ENCODE results near the gene F2RL3. TPM values are rescaled to one million over a fixed set of nuclear protein-coding genes. Genes with fewer than 3 reads are reported as not detected.

Gene F2RL3
- total RNA-seq, 1 experiment from 2014 or later = not detected

DNA sequence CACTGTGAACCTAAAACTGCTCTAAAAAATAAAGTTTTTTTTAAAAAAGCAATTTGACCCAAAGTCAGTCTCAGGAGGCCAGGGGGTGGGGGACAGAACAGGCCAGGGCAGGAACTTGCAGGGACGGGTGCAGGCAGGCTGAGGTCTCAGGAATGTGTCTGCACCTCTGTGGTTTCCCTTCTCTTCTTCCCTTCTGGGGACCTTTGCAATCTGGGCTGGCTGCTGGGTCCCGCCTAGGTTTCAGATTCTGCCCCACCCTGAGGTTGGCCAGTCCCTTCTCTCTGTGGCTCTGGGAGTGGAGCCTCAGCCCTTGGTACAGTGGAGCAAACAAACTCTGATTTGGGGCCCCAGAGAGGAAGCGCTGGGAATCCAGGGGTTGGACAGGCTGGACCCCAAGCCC, 5.3 kb upstream of the F2RL3 start:
- BruUV-seq (replicated peaks) = no TSS peak
- Histone ChIP-seq H3K27me3 (ENCODE audit: control insufficient read depth, insufficient read depth, low read length) (no peaks in the 10 kb centered on the region), H3K9me3 (ENCODE audit: control insufficient read depth, insufficient read depth, low read depth, low read length) (peaks cover 6% of the 10 kb centered on the region; the same call in 1 of the 2 replicates), H3K27ac (ENCODE audit: low read length) (no peak overlapping the region), H3K36me3 (ENCODE audit: control insufficient read depth, insufficient read depth, low read length) (no peaks in the 10 kb centered on the region), H3K4me3 (ENCODE audit: low read depth in 2 of 2, low read length in 2 of 2) (no peak overlapping the region), H3K4me1 (ENCODE audit: control insufficient read depth, insufficient read depth, low read length) (no peaks in the 10 kb centered on the region)
- ATAC-seq (no peak), DNase-seq (ENCODE audit: low read depth, low spot score) (no peak)
- intact Hi-C loops (cut with micrococcal nuclease; ENCODE audit: unreplicated experiment) (no loop called here), in situ Hi-C loops (cut with HindIII; ENCODE audit: low pct_unique_long_range_greater_than_20kb, low sequenced_read_pairs) (no loop called here)
- ChIA-PET CTCF (no interaction called here), POLR2A (no interaction called here)
- TF ChIP-seq CTCF (IDR thresholded peaks at IDR 0.05) = no peak
- TF ChIP-seq TCF7L2 (IDR thresholded peaks at IDR 0.05; ENCODE audit: low read depth, low read length) = no peak
- no peak for TF ChIP-seq POLR2AphosphoS5 (IDR thresholded peaks at IDR 0.05; ENCODE audit: low read depth, low read length)

DNA sequence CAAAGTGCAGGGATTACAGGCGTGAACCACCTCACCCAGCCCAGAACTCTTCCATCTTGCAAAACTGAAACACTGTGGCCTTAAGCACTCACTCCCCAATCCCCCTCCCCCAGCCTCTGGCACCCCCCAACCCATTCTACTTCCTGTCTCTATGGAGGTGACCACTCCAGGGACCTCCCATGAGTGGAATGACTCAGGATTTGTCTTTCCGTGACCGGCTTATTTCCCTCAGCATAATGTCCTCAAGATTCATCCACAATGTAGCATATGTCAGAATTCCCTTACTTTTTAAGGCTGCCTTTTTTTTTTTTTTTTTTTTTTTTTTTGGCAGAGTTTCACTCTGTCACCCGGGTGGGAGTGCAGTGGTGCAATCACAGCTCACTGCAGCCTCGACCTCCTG, 3.6 kb upstream of the F2RL3 start:
- DNase-seq (ENCODE audit: low read depth, low spot score) (no peak), ATAC-seq (no peak)
- Histone ChIP-seq H3K27me3 (ENCODE audit: control insufficient read depth, insufficient read depth, low read length) (no peaks in the 10 kb centered on the region), H3K4me3 (ENCODE audit: low read depth in 2 of 2, low read length in 2 of 2) (no peak overlapping the region), H3K9me3 (ENCODE audit: control insufficient read depth, insufficient read depth, low read depth, low read length) (peaks cover 6% of the 10 kb centered on the region; the same call in 1 of the 2 replicates), H3K27ac (ENCODE audit: low read length) (no peak overlapping the region), H3K4me1 (ENCODE audit: control insufficient read depth, insufficient read depth, low read length) (no peaks in the 10 kb centered on the region), H3K36me3 (ENCODE audit: control insufficient read depth, insufficient read depth, low read length) (no peaks in the 10 kb centered on the region)
- POLR2A ChIA-PET = no interaction called here
- intact Hi-C loops (cut with micrococcal nuclease; ENCODE audit: unreplicated experiment) = no loop called here
- in situ Hi-C loops (cut with HindIII; ENCODE audit: low pct_unique_long_range_greater_than_20kb, low sequenced_read_pairs) = no loop called here
- CTCF ChIA-PET = no interaction called here
- no peak for TF ChIP-seq REST (IDR thresholded peaks at IDR 0.05; ENCODE audit: insufficient read depth in 1 of 2, low read depth in 2 of 2, low read length in 1 of 2)
- no TSS peak for BruUV-seq (replicated peaks)

DNA sequence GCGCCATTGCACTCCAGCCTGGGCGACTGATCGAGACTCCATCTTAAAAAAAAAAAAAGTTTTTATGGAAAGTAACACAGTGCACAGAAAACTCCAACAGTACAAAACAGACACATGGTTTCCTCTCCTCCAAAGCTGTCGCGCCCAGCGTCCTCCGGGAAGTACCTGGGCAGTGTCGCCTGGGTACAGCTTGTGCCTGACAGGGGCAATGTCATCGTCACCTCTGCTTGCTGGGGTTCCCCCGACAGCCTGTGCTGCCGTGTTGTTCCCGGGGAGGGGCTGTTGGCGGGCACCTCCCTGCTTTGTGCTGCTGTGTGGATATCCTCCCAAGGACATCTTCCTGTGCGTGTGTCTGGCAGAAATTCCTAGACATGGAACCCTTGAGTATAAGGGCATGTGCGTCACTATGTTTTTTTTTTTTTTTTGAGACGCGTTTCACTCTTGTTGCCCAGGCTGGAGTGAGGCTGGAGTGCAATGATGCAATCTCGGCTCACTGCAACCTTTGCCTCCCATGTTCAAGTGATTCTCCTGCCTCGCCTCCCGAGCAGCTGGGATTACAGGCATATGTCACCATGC, 2.4 kb upstream of the F2RL3 start:
- H3K4me3 ChIP-seq (ENCODE audit: low read depth in 2 of 2, low read length in 2 of 2) = no peak overlapping the region
- H3K27ac ChIP-seq (ENCODE audit: low read length) = no peak overlapping the region
- no peaks in the 10 kb centered on the region for H3K36me3 ChIP-seq (ENCODE audit: control insufficient read depth, insufficient read depth, low read length)
- H3K4me1 ChIP-seq (ENCODE audit: control insufficient read depth, insufficient read depth, low read length) = no peaks in the 10 kb centered on the region
- POLR2A ChIA-PET = no interaction called here
- in situ Hi-C loops (cut with HindIII; ENCODE audit: low pct_unique_long_range_greater_than_20kb, low sequenced_read_pairs) = no loop called here
- TF ChIP-seq TCF7L2 (IDR thresholded peaks at IDR 0.05; ENCODE audit: low read depth, low read length) (no peak), CTCF (IDR thresholded peaks at IDR 0.05) (no peak), SIN3A (IDR thresholded peaks at IDR 0.05; ENCODE audit: borderline replicate concordance, insufficient read depth, low read depth, low read length) (no peak), REST (IDR thresholded peaks at IDR 0.05; ENCODE audit: insufficient read depth in 1 of 2, low read depth in 2 of 2, low read length in 1 of 2) (no peak), POLR2AphosphoS5 (IDR thresholded peaks at IDR 0.05; ENCODE audit: low read depth, low read length) (no peak)
- CTCF ChIA-PET = no interaction called here
- ATAC-seq (no peak), DNase-seq (ENCODE audit: low read depth, low spot score) (no peak)
- H3K27me3 ChIP-seq (ENCODE audit: control insufficient read depth, insufficient read depth, low read length) = no peaks in the 10 kb centered on the region
- H3K9me3 ChIP-seq (ENCODE audit: control insufficient read depth, insufficient read depth, low read depth, low read length) = peaks cover 6% of the 10 kb centered on the region; the same call in 1 of the 2 replicates
- intact Hi-C loops (cut with micrococcal nuclease; ENCODE audit: unreplicated experiment) = no loop called here
- no TSS peak for BruUV-seq (replicated peaks)
